ENCODE measurements around the gene TAF4.
"Not testable (repeated sequence)": the region's sequence is repeated elsewhere in the genome, so short reads cannot be mapped to it uniquely, and the experiment has no call there.

Gene TAF4

GRCh38 chr20:62071669-62072430 is 6.2 kb upstream of the TAF4 start:
- H3K36me3 ChIP-seq (ENCODE audit: control insufficient read depth, insufficient read depth, low read length); H3K4me1 ChIP-seq (ENCODE audit: control insufficient read depth, insufficient read depth, low read length); H3K9ac ChIP-seq (ENCODE audit: low read length); H3K27me3 ChIP-seq (ENCODE audit: control insufficient read depth, insufficient read depth, low read length); H3K9me3 ChIP-seq (ENCODE audit: control insufficient read depth, low read length); H3K4me3 ChIP-seq (ENCODE audit: low read length): not testable (repeated sequence)

GRCh38 chr20:62069741-62070216 is 4.1 kb upstream of the TAF4 start:
- H3K4me1 ChIP-seq (ENCODE audit: control insufficient read depth, insufficient read depth, low read length), result peaks cover 10% of the 10 kb centered on the region
- H3K9me3 ChIP-seq (ENCODE audit: control insufficient read depth, low read length), result no peaks in the 10 kb centered on the region
- no peaks in the 10 kb centered on the region for H3K36me3 ChIP-seq (ENCODE audit: control insufficient read depth, insufficient read depth, low read length)
- no peak overlapping the region for H3K4me3 ChIP-seq (ENCODE audit: low read length)
- H3K9ac ChIP-seq (ENCODE audit: low read length), result no peak overlapping the region
- no peaks in the 10 kb centered on the region for H3K27me3 ChIP-seq (ENCODE audit: control insufficient read depth, insufficient read depth, low read length)

- Histone ChIP-seq H3K9me3 (ENCODE audit: control insufficient read depth, low read length) (no peaks in the 10 kb centered on the region), H3K9ac (ENCODE audit: low read length) (no peak overlapping the region), H3K27me3 (ENCODE audit: control insufficient read depth, insufficient read depth, low read length) (no peaks in the 10 kb centered on the region), H3K4me3 (ENCODE audit: low read length) (no peak overlapping the region), H3K4me1 (ENCODE audit: control insufficient read depth, insufficient read depth, low read length) (peaks cover 11% of the 10 kb centered on the region), H3K36me3 (ENCODE audit: control insufficient read depth, insufficient read depth, low read length) (no peaks in the 10 kb centered on the region)
These were observed 3.3 kb upstream of the TAF4 start for GRCh38 chr20:62068997-62069396.

GRCh38 chr20:62067547-62068260 is 2.0 kb upstream of the TAF4 start:
- H3K36me3 ChIP-seq (ENCODE audit: control insufficient read depth, insufficient read depth, low read length), result no peaks in the 10 kb centered on the region
- no peaks in the 10 kb centered on the region for H3K9me3 ChIP-seq (ENCODE audit: control insufficient read depth, low read length)
- no peaks in the 10 kb centered on the region for H3K27me3 ChIP-seq (ENCODE audit: control insufficient read depth, insufficient read depth, low read length)
- H3K4me1 ChIP-seq (ENCODE audit: control insufficient read depth, insufficient read depth, low read length), result peaks cover 23% of the 10 kb centered on the region
- H3K9ac ChIP-seq (ENCODE audit: low read length), result no peak overlapping the region
- no peak overlapping the region for H3K4me3 ChIP-seq (ENCODE audit: low read length)

- Histone ChIP-seq H3K27me3 (ENCODE audit: control insufficient read depth, insufficient read depth, low read length) (no peaks in the 10 kb centered on the region), H3K4me3 (ENCODE audit: low read length) (peak overlapping the region; percentile 2), H3K9me3 (ENCODE audit: control insufficient read depth, low read length) (no peaks in the 10 kb centered on the region), H3K36me3 (ENCODE audit: control insufficient read depth, insufficient read depth, low read length) (no peaks in the 10 kb centered on the region), H3K4me1 (ENCODE audit: control insufficient read depth, insufficient read depth, low read length) (peaks cover 23% of the 10 kb centered on the region), H3K9ac (ENCODE audit: low read length) (peak overlapping the region; percentile 62)
These were observed 1.3 kb upstream of the TAF4 start for GRCh38 chr20:62066983-62067433.

- H3K36me3 ChIP-seq (ENCODE audit: control insufficient read depth, insufficient read depth, low read length), result no peaks in the 10 kb centered on the region
- no peaks in the 10 kb centered on the region for H3K9me3 ChIP-seq (ENCODE audit: control insufficient read depth, low read length)
- peaks cover 23% of the 10 kb centered on the region for H3K4me1 ChIP-seq (ENCODE audit: control insufficient read depth, insufficient read depth, low read length)
- H3K4me3 ChIP-seq (ENCODE audit: low read length), result peak overlapping the region; percentile 2
- H3K9ac ChIP-seq (ENCODE audit: low read length), result peak overlapping the region; percentile 62
- H3K27me3 ChIP-seq (ENCODE audit: control insufficient read depth, insufficient read depth, low read length), result no peaks in the 10 kb centered on the region
These were observed 780 bp upstream of the TAF4 start for GRCh38 chr20:62066339-62066982.

GRCh38 chr20:62064770-62065673 is 659 bp downstream of the TAF4 start:
- Histone ChIP-seq H3K4me1 (ENCODE audit: control insufficient read depth, insufficient read depth, low read length) (peaks cover 23% of the 10 kb centered on the region), H3K27me3 (ENCODE audit: control insufficient read depth, insufficient read depth, low read length) (no peaks in the 10 kb centered on the region), H3K36me3 (ENCODE audit: control insufficient read depth, insufficient read depth, low read length) (no peaks in the 10 kb centered on the region), H3K9ac (ENCODE audit: low read length) (no peak overlapping the region), H3K4me3 (ENCODE audit: low read length) (no peak overlapping the region), H3K9me3 (ENCODE audit: control insufficient read depth, low read length) (no peaks in the 10 kb centered on the region)

GRCh38 chr20:62063981-62064769 is 1.5 kb downstream of the TAF4 start:
- Histone ChIP-seq H3K27me3 (ENCODE audit: control insufficient read depth, insufficient read depth, low read length) (no peaks in the 10 kb centered on the region), H3K4me3 (ENCODE audit: low read length) (peak overlapping the region; percentile 21), H3K9ac (ENCODE audit: low read length) (no peak overlapping the region), H3K36me3 (ENCODE audit: control insufficient read depth, insufficient read depth, low read length) (no peaks in the 10 kb centered on the region), H3K9me3 (ENCODE audit: control insufficient read depth, low read length) (no peaks in the 10 kb centered on the region), H3K4me1 (ENCODE audit: control insufficient read depth, insufficient read depth, low read length) (peaks cover 30% of the 10 kb centered on the region)

GRCh38 chr20:62063315-62063980 is 2.2 kb downstream of the TAF4 start:
- H3K27me3 ChIP-seq (ENCODE audit: control insufficient read depth, insufficient read depth, low read length), result no peaks in the 10 kb centered on the region
- no peak overlapping the region for H3K4me3 ChIP-seq (ENCODE audit: low read length)
- H3K9ac ChIP-seq (ENCODE audit: low read length), result no peak overlapping the region
- no peaks in the 10 kb centered on the region for H3K36me3 ChIP-seq (ENCODE audit: control insufficient read depth, insufficient read depth, low read length)
- peaks cover 30% of the 10 kb centered on the region for H3K4me1 ChIP-seq (ENCODE audit: control insufficient read depth, insufficient read depth, low read length)
- H3K9me3 ChIP-seq (ENCODE audit: control insufficient read depth, low read length), result no peaks in the 10 kb centered on the region

- no peak overlapping the region for H3K4me3 ChIP-seq (ENCODE audit: low read length)
These were observed 2.9 kb downstream of the TAF4 start for GRCh38 chr20:62062661-62063314.

More at GRCh38 chr20:62062661-62063314, 2.9 kb downstream of the TAF4 start:
- Histone ChIP-seq H3K36me3 (ENCODE audit: control insufficient read depth, insufficient read depth, low read length) (no peaks in the 10 kb centered on the region), H3K9ac (ENCODE audit: low read length) (no peak overlapping the region), H3K27me3 (ENCODE audit: control insufficient read depth, insufficient read depth, low read length) (no peaks in the 10 kb centered on the region), H3K4me1 (ENCODE audit: control insufficient read depth, insufficient read depth, low read length) (peaks cover 30% of the 10 kb centered on the region), H3K9me3 (ENCODE audit: control insufficient read depth, low read length) (no peaks in the 10 kb centered on the region)
